ENCODE data around the gene IFIT1B.
"Not testable (repeated sequence)": the region's sequence is repeated elsewhere in the genome, so short reads cannot be mapped to it uniquely, and the experiment has no call there.

IFIT1B gene

GRCh38 chr10:89350631-89351315 lies 27.1 kb upstream of the IFIT1B start:
- DNase-seq: not testable (repeated sequence)

- no peak for DNase-seq
These were observed 26.5 kb upstream of the IFIT1B start for GRCh38 chr10:89351412-89351779.

GRCh38 chr10:89351780-89352597 lies 25.9 kb upstream of the IFIT1B start:
- no peak for DNase-seq

- no peak for DNase-seq
These were observed 25.1 kb upstream of the IFIT1B start for GRCh38 chr10:89352802-89353201.

- no peak for DNase-seq
These were observed 22.4 kb upstream of the IFIT1B start for GRCh38 chr10:89355394-89355931.

GRCh38 chr10:89357096-89357495 lies 20.8 kb upstream of the IFIT1B start:
- no peak for DNase-seq

GRCh38 chr10:89357975-89358374 lies 19.9 kb upstream of the IFIT1B start:
- no peak for DNase-seq

GRCh38 chr10:89360157-89360556 lies 17.7 kb upstream of the IFIT1B start:
- no peak for DNase-seq

GRCh38 chr10:89362929-89363328 lies 14.9 kb upstream of the IFIT1B start:
- DNase-seq: no peak

GRCh38 chr10:89363729-89364442 lies 14.0 kb upstream of the IFIT1B start:
- no peak for DNase-seq

- DNase-seq: no peak
These were observed 13.3 kb upstream of the IFIT1B start for GRCh38 chr10:89364531-89364930.

GRCh38 chr10:89367529-89367928 lies 10.3 kb upstream of the IFIT1B start:
- no peak for DNase-seq

GRCh38 chr10:89368129-89368528 lies 9.7 kb upstream of the IFIT1B start:
- no peak for DNase-seq

GRCh38 chr10:89369156-89370105 lies 8.4 kb upstream of the IFIT1B start:
- no peak for DNase-seq

- DNase-seq: no peak
These were observed 6.8 kb upstream of the IFIT1B start for GRCh38 chr10:89371079-89371478.

- DNase-seq: no peak
These were observed 5.9 kb upstream of the IFIT1B start for GRCh38 chr10:89371987-89372386.

- DNase-seq: no peak
These were observed 3.7 kb upstream of the IFIT1B start for GRCh38 chr10:89373916-89374711.

- DNase-seq: no peak
These were observed 3.1 kb upstream of the IFIT1B start for GRCh38 chr10:89374713-89375141.

GRCh38 chr10:89379103-89379502 lies 1.2 kb downstream of the IFIT1B start:
- DNase-seq: no peak

GRCh38 chr10:89382757-89383156 lies 4.9 kb downstream of the IFIT1B start:
- no peak for DNase-seq

Data from NCI-H187 treated with DMSO at 0.1 percent for 48 hours (cell line).